ENCODE measurements around the gene LRRC46. TPM values are rescaled to one million over a fixed set of nuclear protein-coding genes. Genes with fewer than 3 reads are reported as not detected.

LRRC46 gene
- total and polyA plus RNA-seq, 2 of the 13 experiments (the other 11 are each of a cell fraction or from before 2014, with no cell fraction given): 0.09 TPM

GRCh38 chr17:47808830-47809480 lies 22.5 kb upstream of the LRRC46 start:
- no peak for ATAC-seq
- no peak overlapping the region for H2AFZ ChIP-seq (ENCODE audit: low read length)
- TF ChIP-seq ZNF782 (CRISPR knock-in tag; IDR thresholded peaks at IDR 0.05; ENCODE audit: borderline replicate concordance) (no peak), ZNF687 (CRISPR knock-in tag; IDR thresholded peaks at IDR 0.05) (0 out of 2 replicates have a peak, but pooled peaks have one; percentile 13)
- FAIRE-seq: no peak
- in situ Hi-C loops (cut with HindIII; ENCODE audit: extremely low pct_ligation_motif_present, low pct_unique_long_range_greater_than_20kb) (no loop called here), intact Hi-C loops (cut with micrococcal nuclease; ENCODE audit: unreplicated experiment) (no loop called here)
- no peak overlapping the region for H3K4me3 ChIP-seq (replicated peaks in 1 of 3; ENCODE audit: insufficient read depth in 1 of 3, low read depth in 2 of 3, low read length in 3 of 3)
- no peak overlapping the region for H3K4me2 ChIP-seq (ENCODE audit: low read depth, low read length)
- no peak overlapping the region for H3K9ac ChIP-seq (ENCODE audit: insufficient read depth, low read depth, low read length)
- BruUV-seq (replicated peaks): no TSS peak
- peaks cover 12% of the 10 kb centered on the region for H3K4me1 ChIP-seq (ENCODE audit: insufficient read depth, low read length)
- H3K79me2 ChIP-seq (ENCODE audit: insufficient read depth, low read length): no peaks in the 10 kb centered on the region
- H3K9me3 ChIP-seq (ENCODE audit: low read length): no peaks in the 10 kb centered on the region
- ChIA-PET CTCF (ENCODE audit: low intra/inter-chr PET ratio, low total read pairs) (no interaction called here), POLR2A (no interaction called here)
- WGBS (ENCODE audit: low lambda C conversion rate): 97% methylated on average over 13 of the region's 22 CpGs
- no peaks in the 10 kb centered on the region for H4K20me1 ChIP-seq (ENCODE audit: insufficient read depth, low read length)
- peaks cover 0 to under 1% of the 10 kb centered on the region in 2 experiments; a peak in 1 of 5 replicates for H3K27me3 ChIP-seq (ENCODE audit: control insufficient read depth in 1 of 2, insufficient read depth in 2 of 2, low read length in 2 of 2)
- H3K36me3 ChIP-seq (replicated peaks in 1 of 2; ENCODE audit: control insufficient read depth in 1 of 2, insufficient read depth in 2 of 2, low read length in 2 of 2): peaks cover 6 to 7% of the 10 kb centered on the region in 2 experiments; a peak in 3 of 5 replicates
- H3K27ac ChIP-seq (ENCODE audit: extremely low read length, insufficient read depth, low read length): no peak overlapping the region
- DNase-seq (ENCODE audit: low spot score): no peak

Measured in HepG2 (cell line).